ENCODE measurements around the gene SCN7A. TPM values are rescaled to one million over a fixed set of nuclear protein-coding genes. Genes with fewer than 3 reads are reported as not detected.

The SCN7A gene
- total RNA-seq, 1 experiment from 2014 or later, result not detected

GRCh38 chr2:166440313-166440712 is 53.7 kb downstream of the SCN7A start:
- H3K4me1 ChIP-seq (ENCODE audit: insufficient read depth, low read length, poor library complexity, severe bottlenecking), result no peaks in the 10 kb centered on the region
- ChIA-PET CTCF (interaction anchor here (0.6 kb wide), 1 partner anchor 313 kb away, joined by 3 read pairs; the partner anchor contains the start of gene SCN1A), POLR2A (ENCODE audit: low non-redundant PET) (no interaction called here)

GRCh38 chr2:166439078-166439477 is 55.0 kb downstream of the SCN7A start:
- no peaks in the 10 kb centered on the region for H3K9me3 ChIP-seq (ENCODE audit: low read depth, low read length, poor library complexity, severe bottlenecking)
- H3K27me3 ChIP-seq (replicated peaks; ENCODE audit: insufficient read depth, low read depth, low read length, poor library complexity), result no peaks in the 10 kb centered on the region
- H3K4me1 ChIP-seq (ENCODE audit: insufficient read depth, low read length, poor library complexity, severe bottlenecking), result no peaks in the 10 kb centered on the region
- H3K4me3 ChIP-seq (ENCODE audit: low read depth, low read length, poor library complexity, severe bottlenecking), result no peak overlapping the region
- no peaks in the 10 kb centered on the region for H3K36me3 ChIP-seq (ENCODE audit: insufficient read depth, low read length, poor library complexity, severe bottlenecking)
- intact Hi-C loops (cut with micrococcal nuclease; ENCODE audit: unreplicated experiment), result no loop called here
- ChIA-PET CTCF (no interaction called here), POLR2A (ENCODE audit: low non-redundant PET) (interaction anchor here (0.6 kb wide), 1 partner anchor 236 kb away, joined by 3 read pairs; no protein-coding TSS in a partner anchor)
- BruUV-seq (replicated peaks), result no TSS peak
- TF ChIP-seq EZH2 (IDR thresholded peaks at IDR 0.05; ENCODE audit: borderline replicate concordance, low read depth, low read length, poor library complexity, severe bottlenecking), result no peak
- TF ChIP-seq, protein P1, sequence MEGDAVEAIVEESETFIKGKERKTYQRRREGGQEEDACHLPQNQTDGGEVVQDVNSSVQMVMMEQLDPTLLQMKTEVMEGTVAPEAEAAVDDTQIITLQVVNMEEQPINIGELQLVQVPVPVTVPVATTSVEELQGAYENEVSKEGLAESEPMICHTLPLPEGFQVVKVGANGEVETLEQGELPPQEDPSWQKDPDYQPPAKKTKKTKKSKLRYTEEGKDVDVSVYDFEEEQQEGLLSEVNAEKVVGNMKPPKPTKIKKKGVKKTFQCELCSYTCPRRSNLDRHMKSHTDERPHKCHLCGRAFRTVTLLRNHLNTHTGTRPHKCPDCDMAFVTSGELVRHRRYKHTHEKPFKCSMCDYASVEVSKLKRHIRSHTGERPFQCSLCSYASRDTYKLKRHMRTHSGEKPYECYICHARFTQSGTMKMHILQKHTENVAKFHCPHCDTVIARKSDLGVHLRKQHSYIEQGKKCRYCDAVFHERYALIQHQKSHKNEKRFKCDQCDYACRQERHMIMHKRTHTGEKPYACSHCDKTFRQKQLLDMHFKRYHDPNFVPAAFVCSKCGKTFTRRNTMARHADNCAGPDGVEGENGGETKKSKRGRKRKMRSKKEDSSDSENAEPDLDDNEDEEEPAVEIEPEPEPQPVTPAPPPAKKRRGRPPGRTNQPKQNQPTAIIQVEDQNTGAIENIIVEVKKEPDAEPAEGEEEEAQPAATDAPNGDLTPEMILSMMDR (conservative IDR thresholded peaks at IDR 0.05; ENCODE audit: low read depth, low read length), result no peak
- no peak overlapping the region for H3K27ac ChIP-seq (ENCODE audit: low read depth, low read length, poor library complexity, severe bottlenecking)
- peak; percentile 49 for DNase-seq (ENCODE audit: low spot score)

More at GRCh38 chr2:166440313-166440712, 53.7 kb downstream of the SCN7A start:
- DNase-seq (ENCODE audit: low spot score), result no peak
- Histone ChIP-seq H3K27ac (ENCODE audit: low read depth, low read length, poor library complexity, severe bottlenecking) (no peak overlapping the region), H3K4me3 (ENCODE audit: low read depth, low read length, poor library complexity, severe bottlenecking) (no peak overlapping the region), H3K27me3 (replicated peaks; ENCODE audit: insufficient read depth, low read depth, low read length, poor library complexity) (no peaks in the 10 kb centered on the region), H3K36me3 (ENCODE audit: insufficient read depth, low read length, poor library complexity, severe bottlenecking) (no peaks in the 10 kb centered on the region), H3K9me3 (ENCODE audit: low read depth, low read length, poor library complexity, severe bottlenecking) (no peaks in the 10 kb centered on the region)
- intact Hi-C loops (cut with micrococcal nuclease; ENCODE audit: unreplicated experiment), result no loop called here
- no peak for TF ChIP-seq EZH2 (IDR thresholded peaks at IDR 0.05; ENCODE audit: borderline replicate concordance, low read depth, low read length, poor library complexity, severe bottlenecking)
- TF ChIP-seq, protein P1 (conservative IDR thresholded peaks at IDR 0.05; ENCODE audit: low read depth, low read length), result no peak
- BruUV-seq (replicated peaks), result no TSS peak

- no peaks in the 10 kb centered on the region for H3K27me3 ChIP-seq (replicated peaks; ENCODE audit: insufficient read depth, low read depth, low read length, poor library complexity)
- H3K4me1 ChIP-seq (ENCODE audit: insufficient read depth, low read length, poor library complexity, severe bottlenecking), result no peaks in the 10 kb centered on the region
- H3K36me3 ChIP-seq (ENCODE audit: insufficient read depth, low read length, poor library complexity, severe bottlenecking), result no peaks in the 10 kb centered on the region
- no peak overlapping the region for H3K27ac ChIP-seq (ENCODE audit: low read depth, low read length, poor library complexity, severe bottlenecking)
- ChIA-PET POLR2A (ENCODE audit: low non-redundant PET) (no interaction called here), CTCF (no interaction called here)
- TF ChIP-seq, protein P1 (conservative IDR thresholded peaks at IDR 0.05; ENCODE audit: low read depth, low read length), result no peak
- no peak for TF ChIP-seq EZH2 (IDR thresholded peaks at IDR 0.05; ENCODE audit: borderline replicate concordance, low read depth, low read length, poor library complexity, severe bottlenecking)
- no TSS peak for BruUV-seq (replicated peaks)
- intact Hi-C loops (cut with micrococcal nuclease; ENCODE audit: unreplicated experiment), result no loop called here
- no peak overlapping the region for H3K4me3 ChIP-seq (ENCODE audit: low read depth, low read length, poor library complexity, severe bottlenecking)
- DNase-seq (ENCODE audit: low spot score), result no peak
- no peaks in the 10 kb centered on the region for H3K9me3 ChIP-seq (ENCODE audit: low read depth, low read length, poor library complexity, severe bottlenecking)
Measured at GRCh38 chr2:166436976-166437375, 57.1 kb downstream of the SCN7A start.
